ENCODE measurements around the gene CCDC91.
"Not testable (repeated sequence)": the region's sequence is repeated elsewhere in the genome, so short reads cannot be mapped to it uniquely, and the experiment has no call there.

Gene CCDC91

GRCh38 chr12:28186500-28186899 is 3.8 kb upstream of the CCDC91 start:
- DNase-seq: no peak

- DNase-seq: no peak
These were observed 404 bp upstream of the CCDC91 start for GRCh38 chr12:28189784-28190320.

GRCh38 chr12:28191051-28192048 is 1.1 kb downstream of the CCDC91 start:
- DNase-seq: no peak

GRCh38 chr12:28192125-28192524 is 1.9 kb downstream of the CCDC91 start:
- DNase-seq: no peak

GRCh38 chr12:28194621-28195020 is 4.4 kb downstream of the CCDC91 start:
- DNase-seq: not testable (repeated sequence)

- DNase-seq: not testable (repeated sequence)
These were observed 10.9 kb downstream of the CCDC91 start for GRCh38 chr12:28201136-28201535.

GRCh38 chr12:28202374-28203130 is 12.3 kb downstream of the CCDC91 start:
- peak; percentile 0 for DNase-seq

- DNase-seq: no peak
These were observed 19.5 kb downstream of the CCDC91 start for GRCh38 chr12:28209782-28210181.

GRCh38 chr12:28212182-28212581 is 21.9 kb downstream of the CCDC91 start:
- DNase-seq: no peak

- no peak for DNase-seq
These were observed 24.8 kb downstream of the CCDC91 start for GRCh38 chr12:28215021-28215420.

- DNase-seq: no peak
These were observed 25.8 kb downstream of the CCDC91 start for GRCh38 chr12:28216016-28216415.

- no peak for DNase-seq
These were observed 27.5 kb downstream of the CCDC91 start for GRCh38 chr12:28217805-28218204.

GRCh38 chr12:28218875-28219274 is 28.6 kb downstream of the CCDC91 start:
- DNase-seq: no peak

- no peak for DNase-seq
These were observed 29.6 kb downstream of the CCDC91 start for GRCh38 chr12:28219827-28220226.

- no peak for DNase-seq
These were observed 31.9 kb downstream of the CCDC91 start for GRCh38 chr12:28222081-28222700.

- DNase-seq: no peak
These were observed 32.8 kb downstream of the CCDC91 start for GRCh38 chr12:28223025-28223554.

- DNase-seq: no peak
These were observed 33.6 kb downstream of the CCDC91 start for GRCh38 chr12:28223858-28224257.

- no peak for DNase-seq
These were observed 36.4 kb downstream of the CCDC91 start for GRCh38 chr12:28226705-28227104.

GRCh38 chr12:28227251-28227650 is 37.0 kb downstream of the CCDC91 start:
- no peak for DNase-seq

- DNase-seq: no peak
These were observed 41.0 kb downstream of the CCDC91 start for GRCh38 chr12:28231248-28231647.

- DNase-seq: no peak
These were observed 42.1 kb downstream of the CCDC91 start for GRCh38 chr12:28232211-28232928.

GRCh38 chr12:28234444-28234843 is 44.2 kb downstream of the CCDC91 start:
- no peak for DNase-seq
